Left forelimb (tissue), 1 donor: ENCODE data around the gene EBF4.
A peak's percentile ranks its signal among the peaks of the same experiment; 100 is the strongest.
"Not testable (repeated sequence)": the region's sequence is repeated elsewhere in the genome, so short reads cannot be mapped to it uniquely, and the experiment has no call there.

Experiments
- DNase-seq: peaks from one replicate; pipeline ENCODE4 v3.0.0-alpha.2; 2018; ENCODE audit warnings: low spot score

Gene EBF4

DNA sequence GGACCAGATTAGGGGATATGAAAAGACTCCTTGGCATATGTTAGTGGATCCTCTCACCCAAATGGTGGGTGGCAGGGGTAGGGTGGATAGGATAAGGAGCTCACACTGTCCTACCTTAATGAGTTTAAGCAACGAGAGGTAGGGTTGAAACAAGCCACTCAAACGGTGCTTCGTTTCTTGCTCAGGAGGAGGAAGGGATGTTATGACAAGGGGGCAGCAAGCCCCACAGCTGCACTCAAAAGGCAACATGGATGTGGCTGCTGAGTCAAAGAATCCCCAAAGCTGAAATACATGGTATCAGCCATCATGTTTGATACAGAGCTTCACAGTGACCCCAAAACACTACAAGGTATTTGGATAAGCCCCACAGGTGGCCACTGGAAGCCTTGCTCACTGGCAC is 20.1 kb upstream of the EBF4 start:
- DNase-seq = no peak

DNA sequence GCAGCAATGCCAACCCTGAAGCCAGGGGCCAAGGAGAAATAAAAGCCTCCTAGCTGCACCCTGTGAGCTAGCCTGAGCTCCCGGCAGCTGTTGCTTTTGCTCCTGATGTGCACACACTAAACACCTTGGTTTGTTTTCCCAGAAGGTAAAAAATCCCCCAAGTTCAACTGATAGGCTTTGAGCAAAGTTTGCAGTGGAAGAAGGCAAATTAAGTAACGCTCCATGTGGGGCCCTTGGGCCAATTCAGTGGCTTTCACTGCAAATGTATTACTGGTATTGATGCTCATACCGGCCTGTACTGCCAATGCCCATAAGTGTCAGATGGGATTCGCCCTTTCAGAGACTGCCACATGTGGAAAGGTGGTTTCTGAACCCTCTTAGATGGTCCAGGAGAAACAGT is 19.1 kb upstream of the EBF4 start:
- no peak for DNase-seq

DNA sequence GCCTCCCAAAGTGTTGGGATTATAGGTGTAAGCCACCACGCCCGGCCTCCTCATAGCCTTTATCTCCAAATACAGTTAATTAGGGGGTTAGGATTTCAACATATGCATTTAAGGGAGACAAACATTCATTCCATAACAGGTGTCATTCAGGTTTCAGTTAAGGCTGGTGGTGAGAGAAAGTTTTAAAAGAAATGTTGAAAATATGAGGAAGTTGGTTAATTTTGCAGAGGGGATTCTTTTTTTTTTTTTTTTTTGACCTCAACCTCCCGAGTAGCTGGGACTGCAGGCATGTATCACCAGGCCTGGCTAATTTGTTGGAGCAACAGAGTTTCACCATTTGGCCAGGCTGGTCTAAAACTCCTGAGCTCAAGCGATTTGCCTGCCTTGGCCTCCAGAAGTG is 12.5 kb upstream of the EBF4 start:
- DNase-seq = no peak

DNA sequence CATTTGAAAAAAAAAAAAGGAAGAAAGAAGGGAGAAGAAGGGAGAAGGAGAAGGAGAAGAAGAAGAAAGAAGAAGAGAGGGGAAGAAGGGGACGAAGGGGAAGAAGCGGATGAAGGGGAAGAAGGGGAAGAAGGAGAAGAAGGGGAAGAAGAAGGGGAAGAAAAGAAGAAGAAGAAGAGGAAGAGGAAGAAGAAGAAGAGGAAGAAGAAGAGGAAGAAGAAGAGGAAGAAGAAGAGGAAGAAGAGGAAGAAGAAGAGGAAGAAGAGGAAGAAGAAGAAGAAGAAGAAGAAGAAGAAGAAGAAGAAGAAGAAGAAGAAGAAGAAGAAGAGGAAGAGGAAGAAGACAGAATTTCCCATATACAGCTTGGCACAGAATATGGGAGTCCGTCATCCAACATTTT is 10.5 kb upstream of the EBF4 start:
- not testable (repeated sequence) for DNase-seq

DNA sequence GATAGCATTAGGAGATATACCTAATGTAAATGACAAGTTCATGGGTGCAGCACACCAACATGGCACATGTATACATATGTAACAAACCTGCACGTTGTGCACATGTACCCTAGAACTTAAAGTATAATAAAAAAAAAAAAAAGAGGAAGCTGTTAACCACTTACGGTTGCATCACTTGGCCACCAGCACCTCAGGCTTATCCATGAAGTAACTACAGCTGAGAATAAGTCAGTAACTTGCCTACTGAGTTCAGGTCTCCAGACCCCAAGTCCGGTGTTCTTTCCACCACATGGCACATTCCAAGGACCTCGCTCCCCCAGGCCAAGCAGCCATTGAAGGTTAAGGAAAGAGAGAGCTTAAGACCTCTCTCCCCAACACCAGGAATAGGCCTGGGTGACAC is 7.8 kb upstream of the EBF4 start:
- DNase-seq = not testable (repeated sequence)

DNA sequence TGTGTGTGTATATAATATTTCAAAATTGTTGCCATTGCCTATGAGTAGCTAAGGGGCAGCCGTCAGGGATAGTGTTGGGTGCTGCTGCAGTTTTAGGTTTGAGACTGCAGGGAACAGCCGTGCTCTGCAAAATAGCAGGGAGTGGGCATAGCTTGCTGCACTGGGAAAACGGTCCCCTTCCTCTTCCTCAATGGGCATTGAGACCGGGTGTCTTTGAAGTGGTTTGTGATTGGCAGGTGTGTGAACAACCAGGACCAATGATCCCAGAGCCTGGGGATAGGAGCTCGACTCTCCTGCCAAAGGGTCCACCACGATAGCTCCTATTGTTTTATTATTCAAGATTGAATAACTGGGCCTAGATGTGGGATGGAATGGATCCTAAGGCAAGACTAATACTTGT is 5.1 kb upstream of the EBF4 start:
- DNase-seq = no peak

DNA sequence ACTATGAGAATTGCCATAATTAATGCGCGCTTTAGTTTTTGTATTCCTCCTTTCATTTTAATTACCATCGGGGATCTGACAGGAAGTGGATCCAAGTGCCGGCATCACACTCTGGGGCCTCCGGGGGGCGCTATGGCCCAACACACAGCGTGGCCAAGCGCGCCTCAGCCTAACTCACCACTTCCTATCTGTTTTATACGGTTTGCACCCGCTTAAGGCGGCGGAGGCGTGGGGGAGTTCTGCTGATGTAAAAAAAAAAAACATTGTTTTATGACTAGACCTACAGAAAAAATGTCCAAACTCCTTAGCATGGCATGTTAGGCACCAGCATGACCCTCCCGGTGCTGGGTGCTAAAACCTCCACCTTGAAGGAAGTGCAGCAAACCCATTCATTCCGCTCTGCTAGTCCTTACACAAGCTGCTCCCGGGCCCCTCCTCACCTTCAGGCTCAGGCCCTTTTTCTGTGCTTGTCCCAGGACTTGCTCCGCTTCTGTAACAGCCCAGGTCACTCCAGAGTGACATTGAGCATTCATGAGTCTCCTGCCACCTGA is 4.5 kb upstream of the EBF4 start:
- DNase-seq = no peak

DNA sequence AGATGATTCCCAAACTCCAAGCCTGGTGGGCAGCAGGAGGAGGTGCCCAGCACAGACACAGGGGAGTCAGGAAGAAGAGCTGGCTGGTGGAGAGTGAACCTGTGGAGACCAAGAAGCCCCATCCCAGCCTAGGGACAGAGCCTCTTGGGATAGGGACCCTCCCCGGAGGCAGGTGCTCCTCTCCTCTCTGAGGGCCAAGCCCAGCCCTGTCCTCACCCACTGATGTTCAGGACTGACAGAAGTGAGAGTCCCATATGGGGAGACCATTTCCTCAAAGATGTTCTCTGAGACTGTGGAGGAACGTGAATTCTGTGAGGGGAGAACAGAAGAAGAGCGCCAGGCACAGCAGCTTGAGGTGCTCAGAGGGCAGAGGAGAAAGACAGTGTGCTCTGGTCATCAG is 2.4 kb upstream of the EBF4 start:
- no peak for DNase-seq

DNA sequence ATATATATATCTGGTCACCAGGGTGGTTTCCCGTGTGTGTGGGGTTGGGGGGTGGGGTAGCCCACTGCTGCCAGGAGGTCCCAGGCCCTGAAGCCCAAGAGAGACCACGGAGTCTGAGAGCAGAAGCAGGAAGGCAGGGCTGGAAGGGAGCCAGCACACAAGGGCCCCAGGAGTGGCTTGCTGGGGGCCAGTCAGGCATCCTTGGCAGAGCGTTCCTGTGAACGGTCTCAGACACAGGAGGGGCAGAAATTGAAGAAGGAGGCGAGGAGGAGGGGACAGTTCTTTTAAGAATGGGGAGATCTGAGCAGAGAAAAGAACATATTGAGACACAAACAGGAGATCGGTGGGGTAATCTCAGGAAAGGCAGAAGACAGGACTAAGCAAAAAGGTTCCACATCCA is 1.9 kb upstream of the EBF4 start:
- DNase-seq = no peak

DNA sequence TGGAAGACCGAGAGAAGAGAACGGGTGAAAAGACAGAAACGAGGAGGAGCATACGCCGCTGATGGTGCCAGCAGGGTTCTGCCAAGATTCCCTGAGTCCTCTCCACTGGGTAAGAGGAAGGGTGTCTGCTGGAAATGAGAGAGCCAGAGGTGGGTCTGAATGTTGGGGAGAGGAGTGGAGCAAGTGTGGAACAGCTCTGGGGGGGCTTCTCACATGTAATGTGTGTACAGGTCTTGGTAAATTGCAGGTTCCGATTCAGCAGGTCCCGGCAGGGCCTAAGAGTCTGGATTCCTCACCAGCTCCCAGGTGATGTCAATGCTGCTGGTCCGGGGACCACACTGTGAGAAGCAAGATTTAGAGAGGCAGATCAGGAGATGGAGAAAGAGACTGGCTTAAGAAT is 1.5 kb upstream of the EBF4 start:
- no peak for DNase-seq

DNA sequence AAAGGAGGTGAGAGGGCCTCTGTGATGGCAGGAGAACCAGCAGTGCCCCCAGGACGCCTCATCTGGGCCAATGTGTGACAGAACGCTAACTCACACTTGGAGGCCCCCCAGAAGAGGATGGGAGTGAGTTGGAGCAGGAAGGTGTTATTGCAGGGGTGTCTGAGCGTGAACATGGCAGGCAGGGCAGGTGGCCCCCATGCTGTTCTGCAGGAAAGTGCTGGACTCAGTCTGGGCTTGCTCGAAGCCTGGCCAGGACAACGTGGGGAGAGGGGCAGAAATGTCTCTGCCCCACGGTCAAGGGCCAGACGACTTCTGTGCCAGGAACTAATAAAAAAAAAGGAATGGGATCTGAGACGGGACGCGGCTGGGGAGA is 931 bp upstream of the EBF4 start:
- DNase-seq = no peak

DNA sequence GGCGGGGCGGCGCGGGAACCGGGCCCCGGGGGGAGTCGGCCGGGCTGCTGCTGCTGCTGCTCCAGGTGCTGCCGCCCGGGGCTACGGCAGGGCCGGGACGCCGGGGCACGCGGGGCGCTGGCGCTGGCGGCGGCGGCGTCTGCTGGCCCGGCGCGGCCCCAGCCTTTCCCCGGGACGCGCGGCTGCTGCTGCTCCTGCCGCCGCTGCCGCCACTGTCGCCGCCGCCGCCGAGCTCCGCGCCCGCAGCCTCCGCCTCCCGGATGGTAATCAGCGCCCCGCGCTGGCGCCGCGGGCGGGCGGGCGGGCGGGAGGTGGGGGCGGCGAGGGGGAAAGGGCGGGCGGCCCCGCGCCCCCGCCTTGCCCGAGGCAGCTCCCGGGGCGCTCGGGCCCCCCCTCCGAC is 306 bp downstream of the EBF4 start:
- DNase-seq = no peak

DNA sequence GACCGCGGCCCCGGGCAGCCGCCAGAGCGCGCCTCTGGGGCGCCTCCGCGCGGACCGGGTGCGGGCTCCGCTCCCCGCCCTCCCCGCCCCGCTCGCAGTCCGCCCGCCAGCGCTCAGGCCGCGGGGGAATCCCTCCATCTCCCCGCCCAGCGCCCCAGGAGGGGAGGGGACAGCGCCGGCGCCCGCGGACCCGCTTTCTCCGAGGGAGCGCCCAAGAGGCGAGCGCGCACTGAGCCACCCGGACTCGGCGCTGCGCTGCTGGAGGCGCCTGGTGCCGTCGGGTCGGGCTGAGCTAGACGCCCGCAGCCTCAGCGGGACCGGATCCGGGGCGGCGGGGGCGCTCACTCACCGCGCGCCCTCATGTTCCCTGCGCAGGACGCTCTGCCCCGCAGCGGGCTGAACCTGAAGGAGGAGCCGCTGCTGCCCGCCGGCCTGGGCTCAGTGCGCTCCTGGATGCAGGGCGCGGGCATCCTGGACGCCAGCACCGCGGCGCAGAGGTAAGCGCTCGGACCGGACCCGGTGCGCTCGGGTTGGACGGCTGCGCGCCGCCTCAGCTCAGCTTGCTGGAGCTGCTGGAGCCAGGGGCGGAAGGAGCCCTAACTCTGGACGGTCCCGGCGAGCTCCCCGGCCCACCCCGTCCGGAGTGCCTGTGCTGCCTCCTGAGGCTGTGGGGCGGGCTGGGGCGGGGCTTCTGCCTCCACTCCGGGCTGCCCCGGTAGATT is 867 bp downstream of the EBF4 start:
- DNase-seq = no peak

DNA sequence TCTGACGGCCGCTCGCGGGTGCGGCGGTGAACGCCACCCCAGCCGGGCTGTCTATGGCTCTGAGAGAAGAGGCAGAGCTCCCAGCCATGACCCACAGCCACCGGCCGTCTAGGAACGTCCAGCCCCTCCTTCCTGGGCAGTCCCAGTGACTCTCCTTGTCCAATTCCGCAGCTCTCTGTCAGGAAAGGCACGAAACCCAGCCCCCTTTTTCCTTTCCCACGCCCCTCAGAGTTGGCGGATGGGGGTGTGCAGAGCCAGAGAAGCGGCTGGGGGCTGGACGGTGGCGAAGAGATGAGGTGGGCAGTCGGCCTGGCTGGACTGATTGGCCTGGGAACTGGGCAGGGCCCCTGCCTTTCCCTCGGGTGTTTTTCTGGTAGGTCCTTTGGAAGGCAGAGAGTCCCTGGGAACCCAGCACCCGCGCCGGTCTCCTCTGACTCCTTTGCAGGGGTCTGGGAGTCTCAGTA is 1.5 kb downstream of the EBF4 start:
- peak; percentile 62 for DNase-seq

DNA sequence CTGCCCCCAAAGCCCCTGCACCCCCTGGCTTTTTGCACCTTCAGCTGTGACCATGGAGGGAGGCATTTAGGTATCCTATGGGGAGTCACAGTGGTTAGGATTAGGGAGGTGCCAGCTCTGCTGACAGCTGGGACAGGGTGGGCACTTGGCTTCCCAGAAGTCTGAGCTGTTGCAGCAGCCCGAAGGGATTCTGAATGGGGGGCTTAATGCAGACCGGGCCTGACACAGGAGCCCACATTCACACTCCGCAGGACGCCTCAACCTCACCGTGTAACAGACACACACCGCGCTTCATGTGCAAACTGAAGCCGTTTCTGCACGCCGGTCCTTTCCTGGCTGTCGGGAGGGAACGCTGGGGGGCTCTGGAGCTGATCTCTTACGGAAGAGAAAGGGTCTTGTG is 1.9 kb downstream of the EBF4 start:
- DNase-seq = no peak

DNA sequence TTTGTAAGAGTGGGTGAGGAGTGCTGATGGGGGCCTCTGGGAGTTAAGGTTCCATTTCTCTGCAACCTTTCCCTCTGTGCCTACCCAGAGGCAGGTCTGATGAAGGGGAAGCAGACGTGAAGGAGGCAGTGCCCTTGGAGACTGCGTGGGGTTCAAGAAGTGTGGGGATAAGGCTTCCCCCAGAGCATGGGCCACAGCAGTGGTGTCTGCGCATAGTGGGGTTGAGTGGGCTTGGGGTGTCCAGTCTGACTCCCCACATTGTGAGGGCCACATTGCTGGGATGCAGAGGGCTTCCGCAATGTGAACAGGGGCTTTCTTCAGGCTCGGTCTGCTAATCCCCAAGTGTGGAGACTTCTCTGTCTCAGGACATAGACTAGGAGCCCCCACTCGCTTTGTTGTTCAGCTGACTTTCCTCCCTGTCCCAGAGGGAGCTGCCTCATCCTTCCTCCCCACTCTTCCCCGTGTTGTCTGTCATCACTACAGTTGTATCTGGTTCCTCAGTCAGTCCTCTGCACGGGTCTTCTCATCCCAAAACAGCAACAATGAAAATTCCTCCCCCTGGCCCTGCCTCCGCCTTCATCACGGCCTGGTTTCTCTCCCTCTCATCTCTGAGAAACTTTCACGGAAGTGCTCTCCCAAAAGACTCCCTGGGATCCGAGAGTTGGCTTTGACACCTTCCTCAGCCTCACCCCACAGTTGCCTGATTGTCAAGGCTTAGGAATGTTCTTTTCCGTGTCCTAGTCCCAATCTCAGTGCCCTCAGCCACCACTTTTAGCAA is 2.8 kb downstream of the EBF4 start:
- DNase-seq = peak; percentile 23

DNA sequence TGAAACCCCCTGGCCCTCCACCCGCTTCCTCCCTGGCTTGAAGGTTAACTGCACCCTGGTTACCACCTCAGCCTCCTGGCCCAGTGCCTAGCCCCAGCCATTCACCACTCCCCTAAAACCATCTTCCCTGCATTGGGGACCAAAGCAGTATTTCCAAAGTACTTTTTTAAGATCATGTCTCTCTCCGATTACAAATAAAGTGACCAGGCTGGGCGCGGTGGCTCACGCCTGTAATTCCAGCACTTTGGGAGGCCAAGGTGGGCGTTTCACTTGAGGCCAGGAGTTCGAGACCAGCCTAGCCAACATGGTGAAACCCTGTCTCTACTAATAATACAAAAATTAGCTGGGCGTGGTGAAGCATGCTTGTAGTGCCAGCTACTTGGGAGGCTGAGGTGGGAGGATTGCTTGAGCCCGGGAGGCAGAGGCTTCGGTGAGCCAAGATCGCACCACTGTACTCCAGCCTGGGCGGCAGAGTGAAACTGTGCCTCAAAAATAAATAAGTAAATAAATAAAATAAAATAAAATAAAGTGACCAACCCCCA is 3.5 kb downstream of the EBF4 start:
- DNase-seq = peak; percentile 31

DNA sequence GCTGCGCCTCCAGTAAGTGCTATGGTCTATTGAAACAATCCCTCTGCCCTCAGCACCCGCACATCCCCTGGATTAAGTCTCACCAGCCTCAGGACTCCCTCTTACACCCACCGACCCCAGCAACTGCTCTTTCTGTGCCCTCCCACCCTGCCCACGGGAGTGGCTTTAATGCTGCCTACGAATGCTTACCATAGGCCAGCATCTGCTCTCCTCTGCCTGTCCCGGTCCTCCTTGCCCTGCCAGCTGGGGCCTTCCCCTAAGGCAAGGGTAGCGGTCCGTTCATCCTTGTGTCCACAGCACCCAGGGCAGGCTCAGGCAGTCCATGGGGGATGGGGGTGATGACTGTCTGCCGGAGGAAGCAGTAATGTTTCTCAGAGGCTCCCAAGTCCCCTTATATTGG is 4.1 kb downstream of the EBF4 start:
- peak; percentile 33 for DNase-seq

DNA sequence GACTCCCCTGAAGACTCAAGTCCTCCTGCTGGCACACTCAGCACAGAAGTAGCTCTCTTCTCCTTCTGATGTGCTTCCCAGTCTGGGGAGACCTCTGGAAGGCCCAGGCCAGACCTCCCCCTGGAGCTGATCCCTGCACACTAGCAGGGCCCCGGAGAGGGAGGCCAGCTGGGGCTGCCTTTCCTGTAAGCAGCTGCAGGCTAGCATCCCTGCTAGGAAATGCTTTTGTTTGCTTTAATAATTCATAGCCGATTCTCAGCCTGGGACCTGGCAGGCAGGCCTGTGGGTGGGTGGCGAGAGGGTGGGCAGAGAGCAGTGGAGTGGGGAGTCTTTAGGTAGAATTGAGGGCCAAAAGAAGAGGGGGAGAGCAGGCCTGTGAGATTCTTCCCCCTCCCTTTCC is 5.2 kb downstream of the EBF4 start:
- peak; percentile 30 for DNase-seq

DNA sequence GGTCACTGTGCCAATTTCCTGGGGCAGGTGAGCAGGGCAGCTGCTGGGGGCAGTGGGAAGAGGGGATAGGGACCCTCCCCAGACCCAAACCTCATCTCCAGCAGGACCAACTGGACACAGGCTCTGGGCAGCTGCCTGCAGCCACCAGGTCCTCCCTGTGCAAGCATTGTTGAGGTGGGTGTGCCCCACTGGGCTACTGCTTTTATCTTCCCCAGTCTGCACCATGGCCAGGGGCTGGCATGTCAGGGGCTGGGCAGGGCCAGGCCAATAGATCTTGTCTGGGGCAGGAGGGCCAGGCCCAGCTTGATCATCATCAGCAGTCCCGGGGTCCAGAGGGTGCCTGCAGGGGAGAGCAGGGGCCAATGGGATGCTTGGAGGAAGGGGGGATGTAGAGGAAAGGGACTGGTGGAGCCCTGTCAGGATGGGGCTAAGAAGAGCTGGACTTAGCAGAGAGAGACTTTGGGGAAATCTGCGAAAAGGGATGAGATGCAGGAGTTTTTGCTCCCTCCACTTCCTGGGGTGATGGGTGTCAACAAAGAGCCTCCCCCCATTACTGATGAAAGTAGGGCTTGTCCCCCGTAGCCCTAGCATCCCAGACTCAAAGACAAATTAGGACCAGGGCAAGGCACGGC is 5.7 kb downstream of the EBF4 start:
- DNase-seq = no peak

DNA sequence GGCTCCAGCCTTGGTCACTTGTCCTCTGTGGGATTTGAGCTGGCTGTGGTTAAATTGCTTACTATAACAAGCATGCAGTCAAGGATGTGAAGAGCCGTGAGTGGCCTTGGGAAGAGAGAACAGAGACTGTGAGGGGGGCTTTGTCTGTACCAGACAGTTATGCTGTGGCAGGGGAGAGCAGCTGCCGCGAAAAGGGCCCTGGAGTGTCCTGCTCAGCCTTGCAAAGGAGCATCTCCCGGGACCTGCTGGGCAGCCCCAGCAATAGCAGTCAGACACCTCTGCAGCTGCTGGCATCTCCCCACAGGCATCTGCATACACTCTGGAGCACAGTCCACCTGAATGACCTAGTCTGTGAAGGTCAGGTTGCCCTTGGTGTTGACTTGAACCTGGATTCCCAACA is 6.3 kb downstream of the EBF4 start:
- DNase-seq = peak; percentile 15

DNA sequence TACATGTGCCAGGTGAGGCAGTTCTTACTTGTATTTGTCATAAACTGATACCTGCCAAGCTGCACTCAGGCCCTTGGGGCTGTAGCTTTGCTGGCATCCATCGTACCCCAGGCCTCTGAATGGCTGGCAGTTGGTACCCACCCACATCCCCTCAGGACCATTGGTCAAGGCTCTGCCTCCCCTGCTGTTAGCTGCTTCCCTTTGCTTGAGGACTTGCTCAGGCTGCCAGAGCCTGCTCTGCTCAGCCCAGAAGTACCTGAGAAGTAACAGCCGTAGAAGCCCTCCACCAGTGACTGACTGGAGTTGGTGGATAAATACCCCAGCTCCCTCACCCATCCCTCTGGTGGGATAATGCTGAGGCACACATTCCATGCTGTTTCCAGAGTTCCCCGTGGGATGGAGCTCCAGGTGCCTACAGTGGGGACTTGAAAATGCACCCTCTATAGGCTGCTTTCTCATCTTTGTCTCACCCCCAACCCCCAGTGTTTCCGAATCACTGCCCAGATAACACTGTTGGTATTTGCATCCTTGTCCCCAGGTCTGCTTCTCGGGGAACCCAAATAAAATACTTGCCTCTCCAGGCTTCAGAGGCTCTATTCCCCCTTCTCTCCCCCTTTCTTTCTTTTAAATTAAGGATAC is 7.3 kb downstream of the EBF4 start:
- peak; percentile 42 for DNase-seq
